DOHH2 (cell line): ENCODE data around the gene HEBP2.

ENCODE experiments used
- H3F3A ChIP-seq: fragments of 200-600 bp; sonication (generic), shearing (Covaris generic); 2 replicates; pipeline ENCODE4 v1.6.0; 2016; ENCODE audit warnings: antibody characterized with exemption, mild to moderate bottlenecking; ENCODE audit not compliant: control insufficient read depth, insufficient read depth
- H3K27ac ChIP-seq: fragments of 200-600 bp; sonication (generic); 2 replicates; pipeline ENCODE4 v1.5.1; 2014; ENCODE audit warnings: low read depth, mild to moderate bottlenecking, low read length, moderate library complexity
- H3K27me3 ChIP-seq: fragments of 200-600 bp; sonication (generic); 2 replicates; pipeline ENCODE4 v1.6.1; 2014; ENCODE audit warnings: mild to moderate bottlenecking, low read length, mixed read lengths; ENCODE audit not compliant: control insufficient read depth
- H3K36me3 ChIP-seq: fragments of 200-600 bp; sonication (generic); 2 replicates; pipeline ENCODE4 v1.6.1; 2014; ENCODE audit warnings: mild to moderate bottlenecking, low read length, moderate library complexity, mixed read lengths; ENCODE audit not compliant: control insufficient read depth
- H3K4me1 ChIP-seq: fragments of 200-600 bp; sonication (generic); 2 replicates; pipeline ENCODE4 v1.6.1; 2014; ENCODE audit warnings: mild to moderate bottlenecking, low read length, mixed read lengths; ENCODE audit not compliant: control insufficient read depth
- H3K4me2 ChIP-seq: fragments of 200-600 bp; sonication (generic); 2 replicates; pipeline ENCODE4 v1.6.0; 2014; ENCODE audit warnings: mild to moderate bottlenecking, low read length, moderate library complexity
- H3K4me3 ChIP-seq: fragments of 200-600 bp; sonication (generic); 2 replicates; pipeline ENCODE4 v1.5.1; 2014; ENCODE audit warnings: mild to moderate bottlenecking, low read length, mixed read lengths
- H3K79me2 ChIP-seq: fragments of 200-600 bp; sonication (generic); 2 replicates; pipeline ENCODE4 v1.6.1; 2014; ENCODE audit warnings: mild to moderate bottlenecking, low read length, mixed read lengths; ENCODE audit not compliant: control insufficient read depth
- H3K9me2 ChIP-seq: fragments of 200-600 bp; sonication (generic); replicated peaks from 2 replicates; pipeline ENCODE4 v1.6.1; 2014; ENCODE audit warnings: mild to moderate bottlenecking, low read length, mixed read lengths; ENCODE audit not compliant: control insufficient read depth
- H3K9me3 ChIP-seq: fragments of 200-600 bp; sonication (generic); 2 replicates; pipeline ENCODE4 v1.6.1; 2014; ENCODE audit warnings: antibody characterized with exemption, low read length, mixed read lengths; ENCODE audit not compliant: control insufficient read depth, insufficient read depth
- H4K20me1 ChIP-seq: fragments of 200-600 bp; sonication (generic); 2 replicates; pipeline ENCODE4 v1.6.0; 2014; ENCODE audit warnings: low read depth, mild to moderate bottlenecking, antibody characterized with exemption, low read length, moderate library complexity; ENCODE audit not compliant: control insufficient read depth, insufficient read depth
- EZH2phosphoT487 ChIP-seq: fragments of 200-600 bp; sonication (generic); IDR thresholded peaks from 2 replicates; pipeline ENCODE4 v1.6.1; 2017; ENCODE audit warnings: borderline replicate concordance, mild to moderate bottlenecking, antibody characterized with exemption, low read length, moderate library complexity, mixed read lengths
- TF ChIP-seq, protein P1 (sequence below): fragments of 200-600 bp; sonication (generic); IDR thresholded peaks from one replicate; pipeline ENCODE4 v1.5.1; 2014; ENCODE audit warnings: antibody characterized with exemption, mild to moderate bottlenecking, low read depth, low read length; ENCODE audit not compliant: poor library complexity, severe bottlenecking

HEBP2 gene

DNA sequence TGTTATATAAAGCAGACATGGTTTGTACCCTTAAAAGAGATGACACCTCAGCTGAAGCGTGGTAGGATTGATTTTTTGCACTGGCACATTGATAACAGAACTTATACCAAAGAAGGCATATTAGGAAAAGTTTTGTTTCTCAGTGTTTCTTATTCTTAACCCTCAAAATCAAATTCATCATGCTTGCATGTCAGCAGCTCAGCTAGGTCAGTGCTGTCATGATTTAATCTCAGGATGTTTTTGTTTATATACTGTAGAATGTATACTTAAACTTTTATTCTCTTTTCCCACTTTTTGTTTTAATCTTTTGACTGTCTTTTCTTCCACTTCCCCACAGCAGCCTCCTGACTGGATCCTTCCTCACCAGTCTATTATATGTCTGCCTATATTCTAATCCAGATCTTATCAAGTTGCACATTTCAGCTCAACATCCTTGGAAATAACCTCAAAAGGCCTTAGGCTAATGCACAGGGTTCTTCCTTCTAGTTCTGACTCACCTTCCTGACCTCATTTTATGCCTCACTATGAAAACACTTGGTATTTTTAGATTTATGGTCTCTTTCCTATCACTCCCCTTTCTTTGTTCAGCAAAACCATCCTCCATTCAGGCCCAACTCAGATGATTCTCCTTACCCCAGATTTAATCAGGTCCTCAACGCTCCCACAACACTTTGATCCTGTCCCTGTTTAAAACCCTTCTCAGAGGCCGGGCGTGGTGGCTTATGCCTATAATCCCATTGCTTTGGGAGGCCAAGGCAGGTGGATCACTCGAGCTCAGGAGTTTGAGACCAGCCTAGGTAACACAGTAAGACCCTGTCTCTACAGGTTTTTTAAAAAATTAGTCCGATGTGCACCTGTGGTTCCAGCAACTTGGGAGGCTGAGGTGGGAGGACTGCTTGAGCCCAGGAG lies 7.2 kb downstream of the HEBP2 start:
- Histone ChIP-seq H3K4me2 (no peak overlapping the region), H3K4me3 (no peak overlapping the region), H3F3A (peaks cover under 1% of the 10 kb centered on the region), H3K36me3 (peaks cover 43% of the 10 kb centered on the region), H3K27ac (no peak overlapping the region), H3K4me1 (no peaks in the 10 kb centered on the region), H3K9me3 (no peaks in the 10 kb centered on the region), H3K27me3 (no peaks in the 10 kb centered on the region), H4K20me1 (no peaks in the 10 kb centered on the region), H3K9me2 (no peaks in the 10 kb centered on the region), H3K79me2 (no peaks in the 10 kb centered on the region)
- TF ChIP-seq, protein P1, sequence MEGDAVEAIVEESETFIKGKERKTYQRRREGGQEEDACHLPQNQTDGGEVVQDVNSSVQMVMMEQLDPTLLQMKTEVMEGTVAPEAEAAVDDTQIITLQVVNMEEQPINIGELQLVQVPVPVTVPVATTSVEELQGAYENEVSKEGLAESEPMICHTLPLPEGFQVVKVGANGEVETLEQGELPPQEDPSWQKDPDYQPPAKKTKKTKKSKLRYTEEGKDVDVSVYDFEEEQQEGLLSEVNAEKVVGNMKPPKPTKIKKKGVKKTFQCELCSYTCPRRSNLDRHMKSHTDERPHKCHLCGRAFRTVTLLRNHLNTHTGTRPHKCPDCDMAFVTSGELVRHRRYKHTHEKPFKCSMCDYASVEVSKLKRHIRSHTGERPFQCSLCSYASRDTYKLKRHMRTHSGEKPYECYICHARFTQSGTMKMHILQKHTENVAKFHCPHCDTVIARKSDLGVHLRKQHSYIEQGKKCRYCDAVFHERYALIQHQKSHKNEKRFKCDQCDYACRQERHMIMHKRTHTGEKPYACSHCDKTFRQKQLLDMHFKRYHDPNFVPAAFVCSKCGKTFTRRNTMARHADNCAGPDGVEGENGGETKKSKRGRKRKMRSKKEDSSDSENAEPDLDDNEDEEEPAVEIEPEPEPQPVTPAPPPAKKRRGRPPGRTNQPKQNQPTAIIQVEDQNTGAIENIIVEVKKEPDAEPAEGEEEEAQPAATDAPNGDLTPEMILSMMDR, result no peak
- no peak for TF ChIP-seq EZH2phosphoT487

DNA sequence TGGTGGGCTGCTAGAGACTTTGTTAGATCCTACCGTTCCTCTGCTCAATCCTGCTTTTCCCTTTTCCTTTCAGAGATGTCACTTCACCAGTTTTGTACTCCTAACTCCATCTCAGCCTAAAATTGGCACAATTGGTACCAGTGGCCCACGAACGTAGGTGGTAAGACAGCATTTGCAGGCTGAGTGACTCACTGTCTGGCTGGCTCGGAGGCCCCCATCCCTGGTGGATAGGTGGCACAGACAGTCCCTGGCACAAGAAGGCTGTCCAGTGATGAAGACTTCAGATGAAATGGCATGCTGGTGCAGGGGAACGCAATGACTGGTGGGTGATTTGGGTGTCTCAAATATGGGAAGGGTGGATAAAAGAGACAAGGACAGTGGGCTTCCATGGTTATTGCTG lies 11.1 kb downstream of the HEBP2 start:
- peaks cover 14% of the 10 kb centered on the region for H3K36me3 ChIP-seq
- H3K4me1 ChIP-seq, result no peaks in the 10 kb centered on the region
- no peaks in the 10 kb centered on the region for H3K27me3 ChIP-seq
- no peak overlapping the region for H3K4me3 ChIP-seq
- H3F3A ChIP-seq, result no peaks in the 10 kb centered on the region
- H4K20me1 ChIP-seq, result no peaks in the 10 kb centered on the region
- no peaks in the 10 kb centered on the region for H3K9me3 ChIP-seq
- TF ChIP-seq EZH2phosphoT487, result no peak
- TF ChIP-seq, protein P1, result no peak
- no peak overlapping the region for H3K27ac ChIP-seq
- H3K79me2 ChIP-seq, result no peaks in the 10 kb centered on the region
- no peaks in the 10 kb centered on the region for H3K9me2 ChIP-seq
- H3K4me2 ChIP-seq, result no peak overlapping the region

DNA sequence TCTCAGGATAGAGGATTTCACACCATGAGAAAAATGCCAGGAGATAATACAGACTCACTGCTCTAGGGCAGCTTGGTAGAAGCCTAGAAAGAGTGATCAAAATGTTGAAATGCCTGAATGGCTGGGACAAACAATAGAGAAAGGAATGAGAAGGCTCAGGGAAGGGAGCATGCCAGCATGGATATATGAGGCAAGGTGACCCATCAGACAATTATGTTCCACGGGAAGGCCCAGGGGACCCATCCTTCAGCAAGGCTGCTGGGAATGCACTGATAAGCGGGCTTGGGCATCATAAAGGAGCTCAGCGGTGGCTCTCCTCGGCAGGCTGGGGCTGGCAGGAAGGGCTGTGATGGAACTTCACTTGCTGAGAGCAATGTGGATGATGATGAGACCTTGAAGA lies 12.2 kb downstream of the HEBP2 start:
- Histone ChIP-seq H3F3A (no peaks in the 10 kb centered on the region), H4K20me1 (no peaks in the 10 kb centered on the region), H3K4me2 (no peak overlapping the region), H3K27ac (no peak overlapping the region), H3K4me1 (no peaks in the 10 kb centered on the region), H3K9me2 (no peaks in the 10 kb centered on the region), H3K27me3 (no peaks in the 10 kb centered on the region), H3K79me2 (no peaks in the 10 kb centered on the region), H3K9me3 (no peaks in the 10 kb centered on the region), H3K4me3 (no peak overlapping the region), H3K36me3 (peaks cover 11% of the 10 kb centered on the region)
- TF ChIP-seq, protein P1, result no peak
- TF ChIP-seq EZH2phosphoT487, result no peak
